GM18499 (cell line): ENCODE data around the gene TMEM63B.
"Not testable (repeated sequence)": the region's sequence is repeated elsewhere in the genome, so short reads cannot be mapped to it uniquely, and the experiment has no call there.

Experiments
- ATAC-seq: cut with Tn5 transposase; IDR thresholded peaks from one replicate; pipeline ENCODE4 v1.9.1; 2021; ENCODE audit warnings: moderate number of reproducible peaks; ENCODE audit not compliant: insufficient read depth, unreplicated experiment

The TMEM63B gene

DNA sequence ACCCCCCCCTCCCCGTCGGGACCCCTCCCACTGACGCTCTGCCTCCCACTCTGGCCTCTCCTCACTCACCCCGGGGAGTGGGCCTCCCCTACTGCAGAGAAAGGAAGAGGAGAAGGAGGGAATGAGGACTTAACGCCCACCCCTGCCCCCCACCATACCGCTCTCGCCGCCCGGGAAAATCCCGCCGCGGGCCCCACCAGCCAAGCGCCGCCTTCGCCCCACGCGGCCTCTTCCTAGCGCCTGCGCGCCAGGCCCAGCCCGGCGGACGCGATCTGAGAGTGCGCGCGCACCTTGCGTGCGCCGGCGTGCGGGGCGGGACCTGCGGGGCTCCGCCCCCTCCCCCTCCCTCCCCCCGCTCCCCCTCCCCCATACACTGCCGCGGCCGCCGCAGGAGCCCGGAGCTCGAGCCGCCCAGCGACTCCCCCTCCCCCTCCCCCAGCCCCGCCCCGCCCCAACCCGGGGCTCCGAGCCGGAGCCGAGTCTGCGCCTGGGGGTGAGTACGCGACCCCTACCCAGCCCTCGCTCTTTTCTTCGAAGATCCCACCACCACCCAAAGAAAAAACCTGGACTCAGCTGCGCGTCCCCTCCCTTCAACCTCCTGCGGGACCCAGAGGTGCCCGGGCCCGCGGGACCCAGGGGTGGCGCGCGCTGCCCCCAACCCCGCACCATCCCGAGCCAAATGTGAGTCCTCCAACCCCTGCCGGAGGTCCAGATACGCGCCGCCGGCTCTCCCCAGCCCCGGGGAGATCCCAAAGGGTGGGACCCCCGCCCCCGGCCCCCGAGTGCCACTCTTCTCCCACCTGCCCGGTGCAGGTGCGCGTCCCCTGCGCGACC, at the start of gene TMEM63B, which contains the start of gene MRPL14:
Gene TMEM63B, plus strand, starts transcription at position 369 of the 834 bp plus-strand sequence. CDS start 7,031 bp downstream, outside the sequence.
Gene MRPL14, minus strand, starts transcription at position 267 of the 834 bp plus-strand sequence. CDS start 10,841 bp downstream, outside the sequence.
- ATAC-seq = no peak

DNA sequence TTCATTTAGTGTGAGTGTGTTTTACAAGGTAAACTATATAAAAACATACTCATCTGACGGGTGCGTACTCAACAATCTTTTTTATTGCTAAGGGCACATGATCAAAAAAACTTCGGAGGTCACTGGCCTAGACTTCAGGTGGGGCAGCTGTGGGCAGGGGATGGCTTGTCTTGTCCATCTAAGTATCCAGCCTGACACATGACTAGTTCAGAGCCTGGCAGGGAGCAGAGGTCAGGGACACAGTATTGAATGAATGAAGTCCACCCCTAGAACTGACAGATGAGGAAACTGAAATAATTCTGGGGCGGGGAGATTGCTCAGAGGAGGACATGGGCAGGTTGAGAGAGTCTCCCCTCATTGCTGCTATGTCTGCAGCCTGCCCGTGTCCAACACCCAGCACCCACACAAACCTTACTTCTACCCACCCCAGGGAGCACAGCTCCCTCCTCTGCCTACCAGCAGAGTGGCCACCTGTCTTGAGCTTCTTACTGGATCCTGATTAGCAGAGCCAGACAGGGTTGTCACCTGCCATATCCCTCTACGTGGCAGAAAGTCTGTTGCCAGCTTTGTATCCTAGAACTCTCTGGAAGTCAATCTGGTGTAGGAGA, 49.0 kb upstream of the TMEM63B start:
- ATAC-seq = no peak

DNA sequence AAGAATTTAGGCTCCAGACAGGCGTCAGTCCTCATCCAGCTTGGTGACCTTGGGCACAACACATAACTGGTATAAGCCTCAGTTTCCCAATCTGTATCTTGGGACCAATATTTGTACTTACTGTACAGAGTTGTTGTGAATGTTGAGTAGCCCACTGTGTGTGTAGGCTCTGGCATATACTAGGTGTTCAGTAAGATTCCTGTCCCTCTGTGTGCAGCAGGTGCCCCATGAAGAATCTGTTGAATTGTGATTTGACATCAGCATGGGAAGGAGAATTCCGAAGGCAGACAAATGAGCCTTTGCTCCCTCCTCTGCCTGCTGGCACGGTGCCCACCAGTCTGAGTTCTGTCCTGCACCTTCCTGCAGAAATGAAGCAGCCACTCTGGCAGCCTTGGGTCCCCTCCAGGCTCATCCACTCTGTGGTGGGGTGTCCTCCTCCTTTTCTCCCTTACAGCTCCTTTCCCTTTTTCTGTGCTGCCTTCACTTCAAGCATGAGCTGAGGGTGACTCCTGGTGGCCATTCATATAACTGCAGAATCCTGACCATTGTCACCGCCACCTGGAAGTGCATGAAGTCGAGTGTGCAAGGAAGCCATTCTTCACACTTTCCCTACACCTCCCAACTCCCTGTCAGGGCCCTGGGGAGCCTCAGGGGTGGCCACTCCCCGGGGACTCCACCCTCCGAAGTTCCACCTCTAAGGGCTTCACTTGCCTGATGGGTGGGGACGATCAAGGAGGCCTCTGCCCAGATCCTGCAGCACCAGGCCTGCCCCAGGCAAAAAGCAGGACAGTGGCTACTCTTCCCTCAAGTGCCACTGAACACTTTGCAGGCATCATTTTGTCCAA, 48.3 kb upstream of the TMEM63B start:
- no peak for ATAC-seq

DNA sequence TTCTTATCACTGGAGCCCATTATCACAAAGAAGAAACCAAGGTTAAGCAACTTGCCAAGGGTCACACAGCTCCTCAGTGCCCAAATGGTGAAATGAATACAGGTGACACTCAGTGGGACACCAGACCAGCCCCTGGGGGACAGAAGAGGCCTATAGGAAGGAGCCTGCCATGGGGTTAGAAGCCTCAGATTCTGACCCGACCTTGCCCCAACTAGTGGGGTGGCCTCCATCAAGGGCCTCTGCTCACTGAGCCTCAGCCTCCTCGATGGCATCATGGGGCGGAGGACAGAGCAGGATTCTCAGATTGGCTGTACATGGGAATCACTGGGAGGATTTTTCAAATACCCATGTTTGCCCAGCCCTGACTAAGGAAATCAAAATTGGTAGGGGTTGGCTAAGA, 47.7 kb upstream of the TMEM63B start:
- ATAC-seq = no peak

DNA sequence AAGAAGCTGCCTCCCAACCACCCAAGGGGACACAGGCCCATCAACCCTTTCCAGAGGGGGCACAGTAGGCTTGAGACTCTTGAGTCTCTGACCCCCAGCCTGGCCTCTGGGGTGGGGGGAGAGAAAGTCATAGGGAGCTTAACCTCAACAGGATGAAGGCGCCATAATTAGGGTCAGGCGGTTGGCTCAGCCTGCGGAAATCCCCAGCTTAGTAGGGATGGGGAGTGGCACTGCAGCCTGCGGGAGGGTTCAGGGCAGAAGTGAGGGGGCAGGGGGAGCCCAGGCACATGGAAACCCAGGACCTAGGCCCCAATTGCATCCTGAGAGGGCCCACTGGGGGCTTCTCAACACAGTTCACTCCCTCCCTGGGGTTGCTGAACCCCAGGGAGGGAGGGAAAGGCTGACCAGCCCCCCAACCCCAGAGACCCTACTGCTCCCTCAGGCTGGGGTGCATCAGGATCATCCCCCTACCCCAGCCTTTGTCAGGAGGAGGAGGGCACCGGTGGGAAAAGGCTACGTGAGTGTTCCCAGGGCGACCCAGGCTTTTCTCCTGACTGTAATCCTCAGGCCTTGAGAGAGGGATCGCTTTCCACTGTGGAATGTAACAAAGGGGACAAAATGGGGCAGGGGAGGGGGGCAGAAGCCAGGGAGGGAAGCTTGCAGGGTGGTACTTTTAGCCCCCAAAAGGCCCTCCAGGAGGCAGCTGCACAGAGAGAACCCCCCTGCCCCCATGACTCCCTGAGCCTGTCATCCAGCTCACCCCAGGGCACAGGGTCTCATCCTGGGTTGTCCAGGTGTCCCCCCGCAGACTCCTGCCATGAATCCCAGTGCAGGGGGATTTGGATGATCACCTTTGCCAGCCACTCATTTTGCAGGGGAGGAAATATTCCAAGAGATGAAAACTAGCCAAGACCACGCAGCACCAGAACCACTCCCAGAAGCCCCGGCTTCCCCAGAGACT, 46.5 kb upstream of the TMEM63B start:
- no peak for ATAC-seq

DNA sequence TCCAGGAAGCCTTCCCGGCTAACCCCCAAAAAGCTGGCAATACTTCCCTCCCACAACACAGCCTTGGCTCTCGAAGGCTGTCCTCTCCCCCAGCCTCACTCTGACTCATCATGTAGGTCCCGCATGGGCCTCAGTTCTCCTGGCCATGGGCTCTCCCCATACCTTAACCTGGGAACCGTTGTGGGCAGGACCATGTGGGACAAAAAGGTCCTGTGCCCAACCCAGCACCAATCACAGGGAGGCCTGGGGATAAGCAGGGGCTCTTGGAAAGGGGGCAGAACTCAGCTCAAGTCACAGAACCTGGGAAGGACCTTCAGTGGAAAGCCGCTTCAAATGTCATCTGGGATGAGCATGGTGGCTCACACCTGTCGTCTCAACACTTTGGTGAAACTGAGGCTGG, 45.6 kb upstream of the TMEM63B start:
- no peak for ATAC-seq

DNA sequence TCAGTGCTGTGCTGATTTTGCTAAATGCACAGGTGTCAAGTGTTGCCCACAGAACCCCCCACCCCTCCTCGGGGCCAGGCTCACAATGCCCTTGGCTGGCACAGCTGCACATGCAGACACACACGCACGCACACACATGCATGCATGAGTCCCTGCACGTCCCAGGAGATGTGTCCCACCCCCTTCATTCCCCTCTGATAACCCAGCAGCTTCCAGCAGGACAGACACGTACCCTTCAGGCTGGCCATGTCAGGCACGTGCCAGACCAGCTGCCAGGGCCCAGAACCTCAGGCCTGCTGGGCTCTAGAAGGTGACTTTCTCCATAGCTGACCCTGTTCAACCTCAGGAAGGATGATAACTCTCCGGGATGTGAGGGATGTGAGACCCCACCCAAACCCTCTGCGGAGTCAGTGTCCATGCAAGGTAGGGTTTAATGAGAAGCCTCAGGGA, 44.5 kb upstream of the TMEM63B start:
- ATAC-seq = no peak

DNA sequence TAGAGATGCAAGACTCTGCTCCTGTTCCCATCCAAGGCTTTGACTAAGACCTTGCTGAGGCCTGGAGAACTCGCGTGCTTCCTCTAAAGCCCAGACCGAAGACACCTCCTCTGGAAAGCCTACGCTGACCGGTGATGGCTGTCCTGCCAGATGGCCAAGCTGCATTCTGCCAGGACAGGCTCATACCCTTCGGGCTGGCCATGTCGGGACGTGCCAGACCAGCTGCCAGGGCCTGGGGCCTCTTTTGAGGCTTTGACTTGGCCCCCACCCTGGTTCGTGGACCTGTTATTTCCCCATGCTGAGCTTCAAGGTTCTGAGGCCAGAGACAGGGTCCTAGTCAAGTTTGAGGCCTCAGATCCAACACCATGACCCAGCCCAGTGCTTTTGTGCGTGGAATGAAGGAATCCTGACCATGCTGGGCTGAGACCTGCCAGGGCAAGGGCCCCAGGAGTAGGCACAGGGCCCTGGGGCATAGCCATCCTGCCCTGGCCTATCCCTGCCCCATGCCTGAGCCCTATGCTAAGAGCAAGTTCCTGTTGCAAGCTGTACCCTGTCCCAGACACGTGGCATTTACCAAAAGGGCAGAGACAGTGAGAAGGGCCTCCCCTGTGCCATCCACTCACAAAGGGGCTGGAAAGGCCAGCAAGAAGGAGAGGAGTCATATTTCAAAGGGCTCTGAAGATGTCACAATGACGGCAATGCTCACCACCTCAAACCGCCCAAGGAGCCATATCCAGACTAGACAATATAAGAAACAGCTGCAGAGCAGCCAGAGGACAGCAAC, 42.9 kb upstream of the TMEM63B start:
- ATAC-seq = no peak

DNA sequence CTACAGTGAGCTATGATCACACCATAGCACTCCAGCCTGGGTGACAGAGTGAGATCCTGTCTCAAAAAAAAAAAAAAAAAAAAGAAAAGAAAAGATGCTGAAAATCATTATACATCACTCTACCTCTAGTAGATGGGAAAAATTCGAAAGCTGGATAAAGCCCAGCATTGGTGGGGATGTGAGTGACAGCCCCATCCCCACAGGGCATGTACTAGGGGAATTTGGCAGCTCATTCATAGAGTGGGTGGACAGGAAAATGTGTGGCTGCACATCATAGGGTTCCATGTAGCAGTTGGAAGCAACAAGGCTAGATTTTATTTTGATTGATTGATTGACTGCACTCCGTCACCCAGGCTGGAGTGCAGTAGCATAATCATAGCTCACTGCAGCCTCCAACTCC, 42.1 kb upstream of the TMEM63B start:
- no peak for ATAC-seq

DNA sequence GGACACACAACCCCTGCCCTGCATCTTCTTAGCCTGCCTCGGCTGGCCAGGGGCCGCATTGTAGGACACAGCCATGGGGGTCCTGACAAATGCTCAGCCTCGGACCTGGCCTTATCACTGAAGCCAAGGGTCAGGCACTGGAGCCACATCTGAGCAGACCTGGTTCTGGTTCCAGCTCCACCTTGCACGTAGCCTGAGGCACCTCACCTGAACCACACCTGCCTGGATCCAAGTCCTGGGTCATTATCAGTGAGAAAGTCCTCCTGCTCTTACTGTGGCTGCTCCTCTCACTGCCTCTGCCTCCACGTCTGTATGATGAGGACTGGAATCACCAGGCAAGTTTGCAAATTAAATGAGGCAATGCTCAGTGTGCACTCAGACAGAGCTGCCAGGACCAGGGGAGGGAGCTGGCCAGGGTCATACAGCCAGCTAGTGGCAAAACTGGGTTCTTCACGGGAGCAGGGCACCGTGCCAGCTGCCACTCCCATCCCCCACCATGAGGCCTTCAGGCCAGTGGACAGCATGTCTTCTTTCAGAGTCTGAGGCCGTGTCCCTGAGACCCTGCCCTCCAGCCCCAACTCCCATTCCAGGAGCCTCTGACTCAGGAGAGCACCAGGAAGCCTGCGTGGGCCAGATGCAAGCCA, 40.3 kb upstream of the TMEM63B start:
- no peak for ATAC-seq

DNA sequence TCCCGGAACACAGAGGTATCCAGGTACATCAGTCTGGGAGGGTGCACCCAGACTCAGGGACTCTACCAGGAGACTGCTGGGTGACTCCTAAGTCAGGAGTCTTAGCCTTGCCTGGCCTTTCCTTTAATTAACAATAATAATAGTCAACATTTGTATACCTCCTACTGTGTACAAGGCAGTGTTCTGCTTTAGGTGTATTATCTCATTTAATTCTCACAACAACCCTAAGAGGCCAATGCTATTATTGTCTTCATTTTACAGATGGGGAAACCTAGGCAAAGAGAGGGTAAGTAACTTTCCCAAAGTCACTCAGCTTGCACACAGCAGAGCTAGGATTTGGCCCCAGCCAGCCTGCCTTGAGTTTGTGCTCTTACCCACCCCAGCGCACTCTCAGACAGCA, 39.7 kb upstream of the TMEM63B start:
- no peak for ATAC-seq

DNA sequence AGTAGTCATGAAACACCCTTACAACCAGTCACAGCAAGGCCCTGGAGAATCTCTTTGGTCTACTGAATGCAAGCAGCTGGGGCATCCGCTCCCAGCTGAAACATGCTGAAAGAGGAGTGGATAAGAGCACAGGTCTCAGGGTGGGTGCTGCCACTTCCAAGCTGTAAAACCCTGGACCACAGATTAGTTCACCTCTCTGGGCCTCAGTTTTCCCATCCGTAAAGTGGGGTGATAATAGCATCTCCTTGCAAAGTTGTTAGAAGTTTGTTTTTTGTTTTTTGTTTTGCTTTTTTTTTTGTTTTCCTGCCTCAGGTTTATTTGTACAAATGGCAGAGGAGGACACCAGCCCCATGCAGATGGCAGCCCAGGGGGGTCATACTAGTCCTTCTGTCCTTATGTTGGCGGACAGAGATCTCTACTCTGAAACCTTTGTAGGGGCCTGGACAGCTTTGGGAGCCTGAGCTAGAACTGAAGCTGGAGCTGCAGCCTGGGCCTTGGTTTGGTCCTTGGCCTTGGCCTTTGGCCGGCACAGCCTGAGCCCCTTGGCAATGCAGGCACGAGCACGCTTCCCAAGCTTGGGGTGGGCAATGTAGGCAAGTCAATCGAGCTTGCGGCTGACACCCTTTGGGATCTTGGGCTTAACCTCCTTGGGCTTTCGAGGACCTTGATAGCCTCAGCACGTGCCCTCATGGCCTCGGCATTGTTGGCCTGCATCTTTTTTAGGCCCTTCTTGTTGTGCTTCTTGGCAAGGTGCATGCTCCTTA, 38.3 kb upstream of the TMEM63B start:
- ATAC-seq = no peak

DNA sequence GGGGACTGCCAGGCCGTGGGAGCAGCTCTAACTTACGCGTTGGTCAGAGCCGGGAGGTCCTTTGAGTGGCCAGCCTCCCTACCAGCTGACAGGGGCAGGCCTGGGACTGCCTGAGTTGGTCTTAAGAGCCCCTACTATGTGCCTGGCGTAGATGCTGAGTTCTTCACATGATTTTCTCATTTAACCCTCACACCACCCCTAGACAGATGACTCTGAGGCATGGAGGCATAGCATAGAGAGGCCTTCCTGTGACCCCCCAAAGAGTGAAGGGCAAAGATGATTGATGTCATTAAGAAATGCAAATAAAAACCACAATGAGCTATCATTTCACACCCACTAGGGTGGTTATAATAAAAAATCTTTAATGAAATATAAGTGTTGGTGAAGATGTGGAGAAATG, 36.9 kb upstream of the TMEM63B start:
- ATAC-seq = no peak

DNA sequence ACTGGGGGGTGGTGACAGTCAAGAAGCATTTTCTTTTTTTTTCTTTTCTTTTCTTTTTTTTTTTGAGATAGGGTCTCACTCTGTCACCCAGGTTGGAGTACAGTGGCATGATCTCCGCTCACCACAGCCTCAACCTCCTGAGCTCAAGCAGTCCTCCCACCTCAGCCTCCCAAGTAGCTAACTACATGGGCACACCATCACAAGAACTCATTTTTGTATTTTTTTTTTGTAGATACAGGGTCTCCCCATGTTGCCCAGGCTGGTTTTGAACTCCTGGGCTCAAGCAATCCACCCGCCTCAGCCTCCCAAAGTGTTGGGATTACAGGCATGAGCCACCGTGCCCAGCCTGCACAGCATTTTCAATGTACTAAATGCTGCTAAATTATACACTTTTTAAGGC, 36.0 kb upstream of the TMEM63B start:
- ATAC-seq = not testable (repeated sequence)

DNA sequence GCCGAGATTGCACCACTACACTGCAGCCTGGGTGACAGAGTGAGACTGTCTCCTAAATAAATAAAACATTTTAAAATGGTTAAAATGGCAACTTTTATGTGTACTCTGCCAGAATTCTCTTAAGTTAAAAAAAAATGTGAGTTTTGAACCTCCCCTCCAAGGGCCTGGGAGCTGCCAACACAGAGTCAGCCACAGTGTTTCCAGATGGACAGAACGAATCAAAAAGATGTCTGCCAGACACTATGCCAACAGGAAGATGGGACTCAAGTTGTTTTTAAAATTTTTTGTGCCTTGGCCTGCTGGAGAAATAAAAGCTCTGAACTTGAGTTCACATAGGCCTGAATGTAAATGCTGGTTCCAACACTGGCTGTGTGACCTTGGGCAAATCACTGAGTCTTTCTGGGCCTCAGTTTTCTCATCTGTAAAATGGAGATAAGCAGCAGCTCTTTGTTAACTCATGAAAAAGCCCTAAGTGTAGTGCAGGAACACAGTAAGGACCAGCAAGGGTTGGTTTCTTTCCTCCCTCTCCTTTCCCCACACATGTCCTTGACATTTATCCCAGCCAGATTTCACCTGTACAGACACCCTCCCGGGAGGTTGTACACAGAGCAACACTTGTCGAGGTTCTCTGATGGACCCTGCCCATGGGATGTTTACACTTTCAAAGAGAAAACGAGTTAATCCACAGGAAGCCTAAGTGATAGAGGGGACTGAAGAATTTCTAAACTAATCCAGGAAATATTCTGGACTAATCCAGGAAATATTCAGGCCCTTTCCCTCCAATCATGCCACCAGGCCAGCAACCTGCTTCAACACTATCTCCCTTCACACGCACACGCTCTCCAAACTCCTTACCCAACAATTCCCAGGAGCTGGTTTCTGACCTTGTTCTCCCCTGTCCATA, 35.1 kb upstream of the TMEM63B start:
- no peak for ATAC-seq

DNA sequence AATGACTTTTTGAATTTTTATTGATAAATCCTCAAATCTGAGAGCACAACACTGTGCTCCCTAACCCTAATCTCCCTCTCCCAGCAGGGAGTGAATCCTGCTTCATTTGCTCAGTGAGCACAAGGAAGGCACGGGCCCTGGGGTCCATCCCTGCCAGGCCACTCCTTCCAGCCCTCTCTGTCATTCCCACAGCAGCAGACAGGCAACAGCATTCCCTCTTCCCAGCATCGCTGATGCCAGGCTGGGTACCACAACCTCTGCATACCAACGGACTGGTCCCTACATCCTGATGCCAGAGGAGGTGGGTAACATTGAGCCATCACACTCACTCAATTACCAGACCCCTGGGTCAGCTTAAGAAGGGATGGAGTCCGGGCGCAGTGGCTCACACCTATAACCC, 34.3 kb upstream of the TMEM63B start:
- no peak for ATAC-seq
